ENCODE results near the gene CHST14.

GRCh38 chr15:40450047-40450446, 20.7 kb upstream of the CHST14 start:
- TF ChIP-seq POLR2A (IDR thresholded peaks at IDR 0.05) (no peak), CTCF (IDR thresholded peaks at IDR 0.05) (no peak)

All from heart left ventricle (tissue), 13 donors.